GM12892 (cell line): ENCODE data around the gene CLECL1.

Experiments
- POLR2A ChIP-seq: IDR thresholded peaks from 2 replicates; pipeline ENCODE4 v1.6.1; 2011; ENCODE audit warnings: low read depth, low read length, control low read depth
- POLR2AphosphoS5 ChIP-seq: IDR thresholded peaks from 2 replicates; pipeline ENCODE4 v1.6.1; 2011; ENCODE audit warnings: low read depth, low read length, control low read depth
- TAF1 ChIP-seq: IDR thresholded peaks from 2 replicates; pipeline ENCODE4 v1.6.1; 2011; ENCODE audit warnings: low read depth, mild to moderate bottlenecking, control low read depth, low read length, borderline replicate concordance

- TF ChIP-seq POLR2AphosphoS5 (no peak), POLR2A (no peak), TAF1 (no peak)
These were observed 29.5 kb upstream of the CLECL1 start for GRCh38 chr12:9762369-9762768.
